GM23248 (cell line): ENCODE data around the gene ZNF474.

ENCODE experiments used
- EZH2 ChIP-seq: fragments of 200-600 bp; sonication (generic); IDR thresholded peaks from 2 replicates; pipeline ENCODE4 v1.6.1; 2018; ENCODE audit warnings: antibody characterized with exemption, mild to moderate bottlenecking; ENCODE audit not compliant: insufficient read depth, poor library complexity, severe bottlenecking
- EZH2phosphoT487 ChIP-seq: fragments of 200-600 bp; sonication (generic); IDR thresholded peaks from 2 replicates; pipeline ENCODE4 v1.6.1; 2018; ENCODE audit warnings: antibody characterized with exemption, moderate library complexity, mild to moderate bottlenecking, low read depth; ENCODE audit not compliant: insufficient read depth

GRCh38 chr5:122181863-122182262, 52.5 kb downstream of the ZNF474 start:
- TF ChIP-seq EZH2 (no peak), EZH2phosphoT487 (no peak)
